ENCODE measurements around the gene C1orf167.
"Not testable (repeated sequence)": the region's sequence is repeated elsewhere in the genome, so short reads cannot be mapped to it uniquely, and the experiment has no call there.

Gene C1orf167

DNA sequence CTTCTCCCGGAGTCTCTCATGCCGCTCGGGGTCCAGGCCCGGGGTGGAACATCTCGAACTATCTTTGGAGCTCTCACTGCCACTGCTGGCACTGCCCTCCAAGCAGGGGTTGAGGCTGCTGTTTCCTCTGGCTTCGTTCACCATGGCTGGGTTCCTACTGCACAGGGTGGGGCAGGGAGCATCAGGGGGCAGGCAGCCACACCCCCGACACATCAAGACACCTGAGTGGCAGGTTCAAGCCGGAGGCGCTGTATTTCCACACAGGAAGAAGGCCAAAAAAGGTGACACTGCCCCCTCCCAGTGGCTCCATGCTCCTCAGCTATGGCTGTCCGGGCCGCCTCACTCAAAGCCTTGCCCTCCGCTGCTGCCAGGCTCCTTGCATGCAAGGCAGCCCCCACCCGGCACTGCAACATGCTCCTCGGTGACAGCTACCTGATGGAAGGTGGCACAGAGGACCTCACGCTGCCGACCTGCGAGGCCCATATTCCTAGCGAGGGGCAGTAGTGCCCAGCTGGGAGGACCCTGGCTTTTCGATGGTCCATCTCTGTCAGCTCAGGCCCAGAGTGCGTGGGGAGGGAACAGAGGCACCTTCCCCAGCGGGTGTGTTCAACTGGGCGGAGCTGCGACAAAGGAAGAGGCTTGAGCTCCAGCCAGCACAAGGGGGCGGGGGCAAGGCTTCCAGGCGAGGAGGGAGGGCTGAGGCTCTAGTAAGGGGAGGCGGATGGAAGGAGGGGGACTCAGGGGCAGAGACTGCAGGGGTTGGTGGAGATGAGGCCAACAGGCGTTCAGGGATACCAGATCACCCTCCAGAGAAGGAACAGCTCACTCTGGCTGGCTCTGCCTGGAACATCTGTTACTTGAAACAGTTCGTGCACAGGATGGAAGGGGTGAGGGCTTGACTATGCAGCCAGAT is 41.2 kb downstream of the C1orf167 start:
- H3K4me1 ChIP-seq (ENCODE audit: insufficient read depth, low read length, severe bottlenecking) = peaks cover 52% of the 10 kb centered on the region
- H3K27me3 ChIP-seq (ENCODE audit: insufficient read depth, low read length) = no peaks in the 10 kb centered on the region
- TF ChIP-seq CTCF (IDR thresholded peaks at IDR 0.05; ENCODE audit: low read length) (no peak), EZH2 (IDR thresholded peaks at IDR 0.05; ENCODE audit: borderline replicate concordance, low read length) (no peak)
- no peaks in the 10 kb centered on the region for H4K20me1 ChIP-seq (ENCODE audit: insufficient read depth, low read length)
- H3K4me3 ChIP-seq (ENCODE audit: low read depth, low read length, poor library complexity, severe bottlenecking) = peak overlapping the region; percentile 70
- peak overlapping the region; percentile 79 for H3K27ac ChIP-seq (ENCODE audit: low read depth, low read length, poor library complexity, severe bottlenecking)
- H3K9me2 ChIP-seq (ENCODE audit: low read depth, low read length) = no peaks in the 10 kb centered on the region
- no peaks in the 10 kb centered on the region for H3K9me3 ChIP-seq (ENCODE audit: low read length)
- H3K36me3 ChIP-seq (ENCODE audit: insufficient read depth, low read length) = peaks cover 34% of the 10 kb centered on the region
- H3K4me2 ChIP-seq (ENCODE audit: low read length) = peak overlapping the region; percentile 94
- H3K79me2 ChIP-seq (ENCODE audit: insufficient read depth, low read length) = peaks cover 5% of the 10 kb centered on the region; the same call in 1 of the 2 replicates
- H2AFZ ChIP-seq (ENCODE audit: low read length) = no peak overlapping the region
- no peaks in the 10 kb centered on the region for H3F3A ChIP-seq (ENCODE audit: insufficient read depth, low read length)
- peak overlapping the region; percentile 64 for H3K9ac ChIP-seq (ENCODE audit: low read length)

- peak overlapping the region; percentile 79 for H3K27ac ChIP-seq (ENCODE audit: low read depth, low read length, poor library complexity, severe bottlenecking)
- not testable (repeated sequence) for H2AFZ ChIP-seq (ENCODE audit: low read length); H4K20me1 ChIP-seq (ENCODE audit: insufficient read depth, low read length); H3K9me2 ChIP-seq (ENCODE audit: low read depth, low read length); H3K79me2 ChIP-seq (ENCODE audit: insufficient read depth, low read length); H3F3A ChIP-seq (ENCODE audit: insufficient read depth, low read length); H3K27me3 ChIP-seq (ENCODE audit: insufficient read depth, low read length); H3K9me3 ChIP-seq (ENCODE audit: low read length)
- peak overlapping the region; percentile 70 for H3K9ac ChIP-seq (ENCODE audit: low read length)
- peak overlapping the region; percentile 94 for H3K4me2 ChIP-seq (ENCODE audit: low read length)
- H3K36me3 ChIP-seq (ENCODE audit: insufficient read depth, low read length) = peaks cover 37% of the 10 kb centered on the region
- peaks cover 57% of the 10 kb centered on the region for H3K4me1 ChIP-seq (ENCODE audit: insufficient read depth, low read length, severe bottlenecking)
- H3K4me3 ChIP-seq (ENCODE audit: low read depth, low read length, poor library complexity, severe bottlenecking) = peak overlapping the region; percentile 70
These were observed 42.1 kb downstream of the C1orf167 start for GRCh38 chr1:11803924-11804665.

DNA sequence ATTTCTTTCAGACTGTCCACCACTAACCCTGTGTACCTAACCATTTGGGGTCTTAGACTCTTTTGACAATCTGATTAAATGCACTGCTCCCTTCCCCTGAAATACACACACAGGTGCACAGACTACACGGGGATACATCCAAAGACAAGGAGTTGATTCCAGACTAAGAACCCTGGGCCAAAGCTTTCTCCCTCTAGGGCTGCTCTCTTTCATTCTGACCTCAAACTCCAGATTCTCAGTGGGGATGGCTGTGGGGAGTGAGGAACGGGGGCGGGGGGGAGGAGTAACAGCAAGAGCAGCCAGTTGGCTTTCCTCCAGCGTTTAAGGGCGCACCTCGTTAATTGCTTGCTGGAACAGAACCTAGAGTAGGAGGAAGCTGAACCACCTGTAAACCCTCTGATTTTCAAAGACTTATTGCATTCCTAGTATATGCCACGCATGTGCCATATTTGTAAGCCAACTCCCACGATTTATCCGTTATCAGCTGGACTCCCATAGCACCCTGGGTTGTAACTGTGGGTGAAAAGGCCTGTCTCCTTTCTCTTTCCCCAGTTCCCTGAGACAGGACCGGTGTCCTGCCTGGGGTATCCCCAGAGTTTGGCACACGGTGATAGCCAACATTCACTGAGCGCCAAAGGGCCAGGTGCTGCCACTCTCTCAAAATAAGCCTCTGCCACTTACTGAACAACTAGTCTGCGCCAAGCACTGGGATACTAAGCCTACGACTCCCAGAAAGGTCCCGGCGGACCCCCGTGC is 42.9 kb downstream of the C1orf167 start:
- Histone ChIP-seq H4K20me1 (ENCODE audit: insufficient read depth, low read length) (no peaks in the 10 kb centered on the region), H3K4me3 (ENCODE audit: low read depth, low read length, poor library complexity, severe bottlenecking) (peak overlapping the region; percentile 70), H3K79me2 (ENCODE audit: insufficient read depth, low read length) (peaks cover 5% of the 10 kb centered on the region; the same call in 1 of the 2 replicates), H3K4me2 (ENCODE audit: low read length) (peak overlapping the region; percentile 94), H3K9ac (ENCODE audit: low read length) (peak overlapping the region; percentile 70), H3K27me3 (ENCODE audit: insufficient read depth, low read length) (no peaks in the 10 kb centered on the region), H3K9me2 (ENCODE audit: low read depth, low read length) (no peaks in the 10 kb centered on the region), H3K36me3 (ENCODE audit: insufficient read depth, low read length) (peaks cover 38% of the 10 kb centered on the region), H3K27ac (ENCODE audit: low read depth, low read length, poor library complexity, severe bottlenecking) (peak overlapping the region; percentile 79), H3F3A (ENCODE audit: insufficient read depth, low read length) (no peaks in the 10 kb centered on the region), H2AFZ (ENCODE audit: low read length) (no peak overlapping the region), H3K9me3 (ENCODE audit: low read length) (no peaks in the 10 kb centered on the region), H3K4me1 (ENCODE audit: insufficient read depth, low read length, severe bottlenecking) (peaks cover 57% of the 10 kb centered on the region)
- TF ChIP-seq CTCF (IDR thresholded peaks at IDR 0.05; ENCODE audit: low read length) = no peak
- TF ChIP-seq EZH2 (IDR thresholded peaks at IDR 0.05; ENCODE audit: borderline replicate concordance, low read length) = no peak
